CD4-positive, alpha-beta T cell treated with Interleukin-12 subunit alpha and Interleukin-12 subunit beta, for 1 hour (primary cell): ENCODE results near the gene KCTD1.
"Not testable (repeated sequence)": the region's sequence is repeated elsewhere in the genome, so short reads cannot be mapped to it uniquely, and the experiment has no call there.

Source experiments
- DNase-seq: peaks from one replicate; pipeline ENCODE4 v3.0.0-alpha.2; 2020

The KCTD1 gene

DNA sequence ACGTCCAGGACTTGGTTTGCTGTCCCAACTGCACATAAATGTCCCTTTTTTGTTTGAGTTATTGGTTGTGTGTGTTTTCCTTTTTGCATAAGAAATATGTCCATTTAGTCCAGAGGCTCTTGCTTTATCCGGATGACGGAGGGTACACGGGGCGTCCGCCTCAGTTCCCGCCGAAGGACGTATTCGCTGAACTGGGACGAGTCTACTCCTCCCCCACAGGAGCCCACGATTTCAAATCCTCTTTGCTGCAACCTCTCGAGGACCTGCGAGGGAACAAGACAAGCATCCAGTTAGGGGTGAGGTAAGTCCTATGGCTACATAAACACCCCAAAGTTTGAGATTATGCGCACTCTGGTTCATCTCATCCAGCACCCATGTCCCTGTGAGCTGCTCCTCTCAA lies 92.7 kb downstream of the KCTD1 start:
- DNase-seq, result no peak

- no peak for DNase-seq
Observed at GRCh38 chr18:26454616-26455015, 93.7 kb downstream of the KCTD1 start.

- DNase-seq, result no peak
Observed at GRCh38 chr18:26454192-26454591, 94.2 kb downstream of the KCTD1 start.

GRCh38 chr18:26453386-26453901 lies 94.9 kb downstream of the KCTD1 start:
- no peak for DNase-seq

- DNase-seq, result no peak
Observed at GRCh38 chr18:26450989-26451682, 97.2 kb downstream of the KCTD1 start.

- no peak for DNase-seq
Observed at GRCh38 chr18:26448714-26449159, 99.6 kb downstream of the KCTD1 start.

DNA sequence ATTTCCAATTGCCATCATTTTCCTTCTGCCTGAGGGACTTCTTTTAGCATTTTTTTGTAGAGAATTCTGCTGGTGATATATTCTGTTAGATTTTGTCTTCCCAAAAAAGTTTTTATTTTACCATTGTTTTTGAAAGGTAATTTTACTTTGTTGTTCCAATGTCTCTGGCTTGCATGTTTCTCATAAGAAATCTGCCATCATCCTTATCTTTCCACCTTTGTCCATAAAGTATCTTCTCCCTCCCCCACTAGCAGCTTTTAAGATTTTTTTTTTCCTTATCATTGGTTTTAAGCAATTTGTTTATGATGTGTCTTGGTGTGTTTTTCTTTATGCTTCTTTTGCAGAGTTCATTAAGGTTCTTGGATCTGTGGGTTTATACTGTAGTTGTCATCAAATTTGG lies 104.5 kb downstream of the KCTD1 start:
- DNase-seq, result no peak

GRCh38 chr18:26442126-26442525 lies 106.2 kb downstream of the KCTD1 start:
- DNase-seq, result no peak

GRCh38 chr18:26440644-26441043 lies 107.7 kb downstream of the KCTD1 start:
- DNase-seq, result no peak

DNA sequence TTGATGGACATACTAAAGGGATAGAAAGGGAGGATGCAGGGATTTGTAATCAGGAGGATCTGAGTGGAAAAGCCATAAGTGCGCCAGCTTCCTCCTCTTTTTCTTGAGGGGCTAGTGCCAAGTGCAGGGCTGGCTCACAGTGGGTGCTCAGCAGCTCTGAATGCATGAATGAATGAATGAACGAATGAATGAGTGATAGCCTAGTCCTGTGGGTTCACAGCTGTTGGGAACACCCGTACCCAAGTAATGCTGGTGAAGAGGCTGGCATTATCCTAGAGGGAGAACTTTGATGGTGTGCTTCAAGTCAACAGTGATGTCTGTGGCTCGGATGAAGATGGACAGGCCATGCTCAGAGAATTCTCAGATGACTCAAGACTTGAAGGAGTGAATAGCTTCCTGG lies 108.8 kb downstream of the KCTD1 start:
- no peak for DNase-seq

DNA sequence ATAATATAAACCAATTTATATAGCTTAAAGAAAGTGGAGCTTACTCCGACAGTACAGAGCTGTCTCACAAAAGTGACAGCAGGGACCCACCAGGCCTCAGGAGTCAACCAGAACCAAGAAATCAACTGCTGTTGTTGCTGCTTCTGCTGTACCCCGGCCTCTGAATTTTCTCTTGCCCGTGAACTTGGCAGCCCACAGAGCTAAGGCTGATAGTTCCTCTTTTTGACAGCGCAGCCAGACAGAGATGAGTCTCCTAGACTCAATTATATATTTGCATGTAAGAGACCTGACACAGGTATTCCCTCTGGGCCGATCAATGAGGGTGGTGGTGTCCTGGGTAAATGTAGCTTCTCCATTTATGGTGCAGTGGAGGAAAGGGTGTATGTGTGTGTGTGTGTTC lies 109.4 kb downstream of the KCTD1 start:
- DNase-seq, result no peak

- not testable (repeated sequence) for DNase-seq
Observed at GRCh38 chr18:26437634-26438033, 110.7 kb downstream of the KCTD1 start.

DNA sequence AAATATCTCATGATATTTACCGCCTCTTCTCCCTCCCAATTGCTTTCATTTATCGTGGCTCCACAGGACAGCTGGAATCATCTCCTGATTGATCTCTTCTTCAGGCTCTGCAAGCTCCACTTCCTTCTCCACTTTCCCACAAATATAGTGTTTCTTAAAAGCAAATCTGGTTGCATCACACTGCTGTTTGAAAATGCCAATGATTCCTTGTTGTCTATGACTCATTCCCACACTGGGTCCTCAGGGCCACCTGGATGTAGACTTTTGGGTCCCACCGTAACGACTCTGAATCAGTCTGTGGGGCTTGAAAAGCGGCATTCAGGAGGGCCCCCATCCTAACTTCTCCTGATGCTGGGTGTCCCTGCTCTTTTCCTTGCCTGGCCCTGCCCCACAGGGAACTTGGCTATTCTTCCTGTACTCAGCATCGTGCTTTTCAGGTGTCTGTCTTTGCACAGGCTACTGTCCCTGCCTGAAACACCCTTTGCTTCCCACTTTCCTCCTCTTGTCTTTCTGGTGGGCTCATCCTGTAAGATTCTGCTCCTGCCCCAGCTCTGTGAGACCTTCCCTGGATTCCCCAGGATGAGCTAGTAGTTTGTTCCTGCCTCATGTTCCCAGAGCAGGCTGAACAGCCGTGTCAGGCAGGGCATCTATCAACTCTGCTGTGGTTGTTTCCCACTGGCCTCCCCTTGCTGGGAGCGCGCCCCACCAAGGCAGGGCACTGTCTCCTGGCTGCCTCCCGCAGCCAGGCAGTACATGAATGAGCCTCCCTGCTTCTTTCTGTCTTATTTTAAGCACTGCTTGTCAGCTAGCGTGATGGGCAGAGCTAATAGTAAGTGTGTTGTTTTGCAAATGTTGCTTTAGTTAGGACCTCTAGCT lies 111.9 kb downstream of the KCTD1 start:
- DNase-seq, result no peak

- no peak for DNase-seq
Observed at GRCh38 chr18:26435415-26436095, 112.8 kb downstream of the KCTD1 start.

DNA sequence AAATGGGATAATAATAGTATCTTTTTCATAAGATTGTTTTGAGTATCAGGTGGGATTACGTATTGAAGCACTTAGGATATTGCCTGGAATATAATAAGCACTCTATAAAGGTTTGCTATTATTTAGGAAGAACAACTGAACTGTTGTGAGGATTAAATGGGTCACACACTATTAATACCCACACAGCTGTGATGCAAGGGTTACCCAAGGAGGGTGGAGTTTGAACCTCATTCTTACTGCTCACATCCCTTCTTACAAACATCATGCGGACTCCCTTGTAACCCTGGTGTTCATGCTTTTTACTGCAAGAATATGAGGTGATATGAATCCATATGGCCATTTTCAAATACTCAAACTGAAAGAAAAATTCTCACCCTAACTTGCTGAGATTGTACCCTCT lies 113.5 kb downstream of the KCTD1 start:
- no peak for DNase-seq

DNA sequence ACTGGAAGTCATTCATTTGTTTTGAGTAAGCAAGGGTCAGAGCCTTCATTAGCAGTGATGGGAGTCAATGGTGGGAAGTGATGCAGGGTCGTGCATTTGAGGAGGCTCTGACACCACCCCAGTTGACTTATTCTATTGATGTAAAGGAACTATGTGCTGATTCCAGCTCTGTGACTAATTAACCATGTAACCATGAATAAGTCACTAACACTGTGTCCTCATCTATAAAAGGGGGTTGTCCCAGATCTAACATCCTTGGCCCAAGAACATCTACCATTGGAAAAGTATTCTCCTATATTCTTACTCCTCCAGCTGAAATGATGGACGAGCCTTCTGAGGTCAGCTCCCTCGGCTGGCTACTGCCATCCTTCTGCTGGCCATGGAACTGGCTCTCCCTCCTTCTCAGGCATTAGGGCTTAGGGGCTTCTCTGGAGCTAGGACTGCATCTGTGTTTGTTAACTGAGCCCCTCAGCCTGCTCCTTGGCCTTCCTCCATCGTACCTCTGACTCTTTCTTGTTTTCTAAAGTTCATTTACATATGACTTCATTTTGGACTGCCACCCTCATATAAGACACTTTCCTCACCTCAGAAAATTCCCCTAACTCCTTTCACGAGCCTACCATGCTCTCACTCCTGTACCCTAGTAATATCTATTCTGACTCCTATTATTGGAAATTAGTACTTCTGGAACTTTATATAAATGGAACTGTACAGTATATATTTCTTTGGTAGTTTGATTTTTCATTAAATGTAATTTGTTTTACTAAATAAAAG lies 115.5 kb downstream of the KCTD1 start:
- DNase-seq, result no peak

- no peak for DNase-seq
Observed at GRCh38 chr18:26429535-26430226, 118.7 kb downstream of the KCTD1 start.

GRCh38 chr18:26425148-26425531 lies 123.2 kb downstream of the KCTD1 start:
- DNase-seq, result no peak

DNA sequence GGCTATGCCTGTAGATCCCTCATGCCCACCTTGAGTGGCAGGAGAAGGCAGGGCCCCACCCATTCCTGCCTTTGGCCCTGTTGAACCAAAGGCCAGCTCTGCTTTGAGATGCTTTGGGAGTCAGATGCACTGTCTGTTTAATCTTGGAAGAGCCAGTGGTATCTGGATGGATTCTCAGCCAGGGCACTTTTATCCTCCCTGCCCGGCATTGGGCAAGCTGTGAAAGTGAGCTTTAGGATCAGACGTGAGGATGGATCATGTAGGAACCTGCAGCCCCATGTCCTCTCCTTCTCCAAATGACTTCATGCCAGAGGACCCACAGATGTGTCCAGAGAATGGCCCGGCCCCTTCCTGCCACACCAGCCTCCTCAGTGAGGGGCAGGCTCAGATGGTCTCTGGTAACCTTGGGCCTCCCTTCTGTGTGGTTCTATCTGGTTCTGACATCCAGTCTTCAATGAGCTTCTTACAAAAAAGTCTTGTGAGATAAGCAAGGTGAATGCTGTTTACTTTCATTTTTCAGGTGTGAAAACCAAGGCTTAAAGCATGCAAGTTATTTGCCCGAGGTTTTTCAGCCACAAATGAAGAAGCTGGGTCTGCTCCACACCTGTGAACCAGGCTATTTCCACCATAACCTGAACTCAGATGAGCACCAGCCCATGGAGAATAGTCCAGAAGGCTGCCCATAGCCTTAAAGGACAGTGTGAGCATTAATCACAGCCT lies 123.8 kb downstream of the KCTD1 start:
- no peak for DNase-seq

DNA sequence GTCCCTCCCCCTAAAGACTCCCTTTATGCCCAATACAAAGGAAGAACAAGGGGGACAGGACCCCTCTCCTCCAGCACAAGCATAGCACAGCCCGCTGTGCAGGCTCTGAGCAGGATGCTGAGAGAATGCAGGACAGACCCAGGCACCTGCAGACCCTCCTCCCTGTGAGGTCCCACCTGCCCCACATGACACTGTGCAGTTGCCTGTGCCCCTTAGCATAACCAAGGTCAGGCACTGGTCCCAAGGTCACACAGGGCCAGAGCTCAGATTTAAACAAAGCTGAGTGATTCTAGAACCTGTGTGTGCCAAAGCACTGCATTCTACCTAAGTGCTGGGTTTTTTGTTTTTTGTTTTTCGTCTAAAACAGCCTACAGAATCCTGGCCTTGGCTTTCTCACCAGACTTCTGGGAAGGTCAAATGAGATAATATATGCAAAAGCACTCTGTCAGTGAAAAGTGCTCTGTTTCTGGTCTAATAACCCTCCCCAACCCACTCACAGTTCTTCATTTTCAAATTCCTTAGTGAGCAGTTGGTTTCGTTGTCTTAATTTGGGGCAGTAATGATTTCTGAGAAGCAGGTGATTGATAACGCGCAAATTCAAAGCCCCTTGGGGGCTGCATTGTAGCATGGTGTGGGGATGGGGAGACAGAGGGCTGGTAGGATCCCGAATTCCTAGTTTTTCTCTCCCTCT lies 125.7 kb downstream of the KCTD1 start:
- DNase-seq, result no peak

GRCh38 chr18:26421931-26422330 lies 126.4 kb downstream of the KCTD1 start:
- DNase-seq, result no peak
